Heart left ventricle (tissue), 13 donors: ENCODE measurements around the gene CKAP2.

Experiments used
- CTCF ChIP-seq, 12 donors: fragments of 200-600 bp; sonication (generic) in 4 of 12; IDR thresholded peaks; one replicate each; pipeline versions ENCODE4 v1.5.0 to v1.8.0; 2018 to 2022; ENCODE audit warnings: antibody characterized with exemption in 12 of 12, mild to moderate bottlenecking in 5 of 12
- POLR2A ChIP-seq, 2 donors: fragments of 450-650 bp; IDR thresholded peaks; one replicate each; pipeline ENCODE4 v1.6.1; 2017; ENCODE audit warnings: antibody characterized with exemption in 2 of 2, mild to moderate bottlenecking in 2 of 2, moderate library complexity in 2 of 2
- donor health status: ischemic (EF 13 %, LVEDD 7.1; RV severe dilation, severe dysfunction).
- donor health status: DM: no; HTN: yes; CAD: no.
- donor health status: DM: no; HTN: no; CAD: no.
- donor health status: ischemic (EF 25% LVEDD 6.9; RV normal size, moderate dysfunction).
- donor health status: ischemic (EF 25% LVEDD 5.7; RV mildly dilated, moderate dysfunction).
- donor health status: ischemic (EF 35%, LVEDD 5.7; RV mildly dilated, moderate dysfunction).
- donor health status: nonischemic (EF 11% LVEDD 7.7; RV severe dilation, severe dysfunction).
- donor health status: DM: yes; HTN: yes; CAD: no.
- donor health status: PGD.
- donor health status: ischemic (EF 29% LVEDD 5.4; RV normal size, mild dysfunction).
- donor health status: nonischemic (EF 23%, LVEDD 6.1; RV moderate dilation, normal function).

DNA sequence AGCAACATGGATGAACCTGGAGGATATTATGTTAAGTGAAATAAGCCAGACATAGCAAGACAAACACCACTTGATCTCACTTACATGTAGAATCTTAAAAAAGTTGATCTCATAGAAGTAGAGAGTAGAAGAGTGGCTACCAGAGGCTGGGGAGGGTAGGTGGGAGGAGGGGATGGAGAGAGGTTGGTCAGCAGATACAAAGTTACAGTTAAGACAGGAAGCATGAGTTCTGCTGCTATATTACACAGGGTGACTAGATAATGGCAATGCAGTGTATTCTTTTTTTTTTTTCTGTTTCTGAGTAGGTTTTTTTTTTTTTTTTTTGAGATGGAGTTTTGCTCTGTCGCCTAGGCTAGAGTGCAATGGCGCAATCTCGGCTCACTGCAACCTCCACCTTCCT lies 34.1 kb upstream of the CKAP2 start:
- TF ChIP-seq CTCF (IDR thresholded peaks at IDR 0.05) (no peak), POLR2A (IDR thresholded peaks at IDR 0.05) (no peak)
